Endothelial cell of umbilical vein (primary cell): ENCODE measurements around the gene EML1. TPM values are rescaled to one million over a fixed set of nuclear protein-coding genes. Genes with fewer than 3 reads are reported as not detected.

Experiments
- BruUV-seq: library from RNA; stranded (reverse); fragments of 400-500 nt; replicated peaks from 2 replicates; lab custom pipeline; 2021; lab: Mats Ljungman, UMichigan
- CTCF ChIA-PET: fragments of 300-600, 350-600 bp; sonication (Branson Sonifier 250); formaldehyde crosslinking; loops from one replicate; lab custom pipeline; 2021; ENCODE audit warnings: antibody characterized with exemption, inconsistent platforms; lab: Charles Lee
- POLR2A ChIA-PET: fragments of 300-600, 350-600 bp; sonication (Branson Sonifier 250); formaldehyde crosslinking; loops from one replicate; lab custom pipeline; 2021; ENCODE audit warnings: antibody characterized with exemption, inconsistent platforms; lab: Charles Lee
- DNase-seq: peaks from one replicate; pipeline ENCODE4 v3.0.0-alpha.2; 2011; ENCODE audit warnings: low read depth, low spot score
- FAIRE-seq: peaks from 2 replicates; lab custom pipeline; 2011; peaks lifted over from hg19 to GRCh38; lab: Jason Lieb, UNC
- H2AFZ ChIP-seq: 2 replicates; pipeline ENCODE4 v1.6.0; 2012; ENCODE audit warnings: low read depth, low read length, control low read depth, inconsistent platforms
- H3K27ac ChIP-seq: 2 replicates; pipeline ENCODE4 v1.5.1; 2011; ENCODE audit warnings: low read depth, mild to moderate bottlenecking, control low read depth, low read length, moderate library complexity; ENCODE audit not compliant: insufficient read depth
- H3K27me3 ChIP-seq, 2 experiments: 2 replicates each; pipeline versions ENCODE4 v1.6.0 to v1.6.1; 2011; ENCODE audit warnings: low read length in 2 of 2, mixed read lengths in 1 of 2; ENCODE audit not compliant: control insufficient read depth in 2 of 2, insufficient read depth in 2 of 2
- H3K36me3 ChIP-seq, 2 experiments: 2 replicates in 1 of 2; 3 replicates in 1 of 2; pipeline ENCODE4 v1.5.1; 2011; ENCODE audit warnings: low read length in 2 of 2, mild to moderate bottlenecking in 1 of 2, moderate library complexity in 1 of 2; ENCODE audit not compliant: control insufficient read depth in 2 of 2, insufficient read depth in 2 of 2; ENCODE audit errors: extremely low read depth in 1 of 2
- H3K4me1 ChIP-seq: 3 replicates; pipeline ENCODE4 v1.5.1; 2011; ENCODE audit warnings: mild to moderate bottlenecking, low read length; ENCODE audit not compliant: control insufficient read depth, insufficient read depth; ENCODE audit errors: extremely low read depth
- H3K4me2 ChIP-seq: 2 replicates; pipeline ENCODE4 v1.6.1; 2011; ENCODE audit warnings: low read length, control low read depth, mixed read lengths; ENCODE audit not compliant: insufficient read depth
- H3K4me3 ChIP-seq, 3 experiments: fragments of 200-600 bp in 1 of 3; sonication (generic), shearing (Covaris generic) in 1 of 3; replicated peaks in 1 of 3; 2 replicates each; pipeline ENCODE4 v1.5.1; 2011 to 2016; ENCODE audit warnings: control low read depth in 3 of 3, low read length in 3 of 3, mild to moderate bottlenecking in 2 of 3, inconsistent platforms in 1 of 3, low read depth in 1 of 3, moderate library complexity in 1 of 3; ENCODE audit not compliant: insufficient read depth in 1 of 3
- H3K79me2 ChIP-seq: 2 replicates; pipeline ENCODE4 v1.6.0; 2012; ENCODE audit warnings: low read length, inconsistent platforms; ENCODE audit not compliant: control insufficient read depth, insufficient read depth
- H3K9ac ChIP-seq: replicated peaks from 2 replicates; pipeline ENCODE3; 2011; ENCODE audit warnings: low read length, control low read depth; ENCODE audit not compliant: insufficient read depth; ENCODE audit errors: extremely low read depth
- H3K9me1 ChIP-seq: replicated peaks from 3 replicates; pipeline ENCODE4 v1.6.0; 2011; ENCODE audit warnings: mild to moderate bottlenecking, low read length; ENCODE audit not compliant: control insufficient read depth, insufficient read depth; ENCODE audit errors: extremely low read depth
- H3K9me3 ChIP-seq: replicated peaks from 2 replicates; pipeline ENCODE4 v1.5.1; 2012; ENCODE audit warnings: low read length, inconsistent platforms; ENCODE audit not compliant: control insufficient read depth, insufficient read depth
- H4K20me1 ChIP-seq: replicated peaks from 2 replicates; pipeline ENCODE3; 2011; ENCODE audit warnings: mild to moderate bottlenecking, low read length; ENCODE audit not compliant: control insufficient read depth, insufficient read depth; ENCODE audit errors: extremely low read depth
- EZH2 ChIP-seq: IDR thresholded peaks from 2 replicates; pipeline ENCODE4 v1.6.1; 2012; ENCODE audit warnings: borderline replicate concordance, low read depth, mild to moderate bottlenecking, moderate library complexity, low read length, inconsistent platforms; ENCODE audit not compliant: severe bottlenecking
- GATA2 ChIP-seq: IDR thresholded peaks from 2 replicates; pipeline ENCODE4 v1.7.0; 2011; ENCODE audit warnings: low read depth, mild to moderate bottlenecking, moderate library complexity, mixed read lengths, low read length; ENCODE audit not compliant: insufficient read length, insufficient read depth
- JUN ChIP-seq: IDR thresholded peaks from 2 replicates; pipeline ENCODE4 v1.6.1; 2011; ENCODE audit warnings: borderline replicate concordance, low read depth; ENCODE audit not compliant: insufficient read length, insufficient read depth
- MYC ChIP-seq: IDR thresholded peaks from one replicate; pipeline ENCODE4 v1.6.1; 2011; ENCODE audit warnings: mild to moderate bottlenecking, low read depth, low read length
- POLR2A ChIP-seq: IDR thresholded peaks from 2 replicates; pipeline ENCODE4 v1.6.1; 2012; ENCODE audit warnings: low read depth, mild to moderate bottlenecking, control low read depth, low read length
- POLR2AphosphoS5 ChIP-seq: IDR thresholded peaks from 2 replicates; pipeline ENCODE4 v1.6.1; 2012; ENCODE audit warnings: low read depth, mild to moderate bottlenecking, control low read depth, low read length, moderate library complexity; ENCODE audit not compliant: insufficient read depth
- dilution Hi-C: fragments of 300-500 bp; cut with MboI; formaldehyde crosslinking; loops from one replicate; pipeline ENCODE4 v1.15.0; 2019; ENCODE audit warnings: low sequenced_read_pairs; ENCODE audit not compliant: extremely low pct_ligation_motif_present
- intact Hi-C: fragments of 100-400 bp; cut with micrococcal nuclease; formaldehyde crosslinking; loops from one replicate; pipeline ENCODE4 v1.10.0; 2022
- polyA plus RNA-seq, 4 experiments: library from polyadenylated mRNA; depleted of rRNA in 3 of 4; stranded (reverse) in 3 of 4; unstranded in 1 of 4; fragments of >200 nt; gene quantifications; 2 replicates each; pipeline versions ENCODE4 v1.2.1 to v1.2.3, GENCODE V29; 2011 to 2012; ENCODE audit warnings: missing spikeins in 1 of 4
- total RNA-seq: library from RNA; stranded (reverse); gene quantifications from 2 replicates; pipeline ENCODE4 v1.2.3, GENCODE V29; 2021
- TF ChIP-seq, protein P1 (sequence below), 2 donors: IDR thresholded peaks; 1 replicate in 1 of 2; 2 replicates in 1 of 2; pipeline ENCODE4 v1.5.1; 2011; ENCODE audit warnings: low read length in 2 of 2, mild to moderate bottlenecking in 2 of 2, moderate library complexity in 2 of 2, control low read depth in 1 of 2, inconsistent platforms in 1 of 2, low read depth in 1 of 2; ENCODE audit not compliant: insufficient read depth in 1 of 2; ENCODE audit errors: extremely low read depth in 1 of 2
- TF ChIP-seq, protein P2 (sequence below): IDR thresholded peaks from 2 replicates; pipeline ENCODE4 v1.6.1; 2011; ENCODE audit not compliant: insufficient read depth, insufficient read length

EML1 gene
- total and polyA plus RNA-seq, 2 donors (not counting 3 experiments of a cell fraction or from before 2014, with no cell fraction given) = 22.9 to 33.0 TPM

DNA sequence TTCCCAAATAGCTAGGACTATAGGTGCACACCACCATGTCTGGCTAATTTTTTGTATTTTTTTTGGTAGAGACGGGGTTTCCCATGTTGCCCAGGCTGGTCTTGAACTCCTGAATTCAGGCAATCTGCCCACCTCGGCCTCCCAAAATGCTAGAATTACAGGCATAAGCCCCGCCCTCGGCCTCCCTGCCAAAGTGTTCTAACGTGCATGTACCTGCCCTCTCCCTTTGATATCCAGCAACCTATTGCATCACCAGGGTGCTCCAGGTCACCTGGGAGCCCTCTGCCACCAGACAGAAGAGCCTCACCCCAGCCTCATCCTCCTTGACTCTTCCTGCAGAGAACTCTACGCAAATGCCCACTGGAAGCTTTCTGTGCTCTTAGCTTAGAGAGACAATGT is 2.2 kb upstream of the EML1 start:
- intact Hi-C loops (loop anchor here (5.0 kb wide), 1 partner anchor 96 kb away; no protein-coding TSS in a partner anchor), dilution Hi-C loops (no loop called here)
- H3K4me1 ChIP-seq = peaks cover 20% of the 10 kb centered on the region
- no peak overlapping the region for H3K27ac ChIP-seq
- H3K27me3 ChIP-seq = no peaks in the 10 kb centered on the region
- H3K36me3 ChIP-seq = no peaks in the 10 kb centered on the region
- H3K9me1 ChIP-seq = no peaks in the 10 kb centered on the region
- BruUV-seq = no TSS peak
- FAIRE-seq = no peak
- ChIA-PET CTCF (interaction anchor here (2.0 to 3.3 kb wide), 3 partner anchors 15 to 61 kb away, joined by 10 to 35 read pairs (median 25); no protein-coding TSS in a partner anchor), POLR2A (no interaction called here)
- H2AFZ ChIP-seq = no peak overlapping the region
- no peak overlapping the region for H3K9ac ChIP-seq
- H3K9me3 ChIP-seq = no peaks in the 10 kb centered on the region
- H4K20me1 ChIP-seq = no peaks in the 10 kb centered on the region
- H3K4me3 ChIP-seq = no peak overlapping the region
- H3K79me2 ChIP-seq = peaks cover 12% of the 10 kb centered on the region
- H3K4me2 ChIP-seq = no peak overlapping the region
- no peak for TF ChIP-seq GATA2
- TF ChIP-seq MYC = no peak
- TF ChIP-seq, protein P1, sequence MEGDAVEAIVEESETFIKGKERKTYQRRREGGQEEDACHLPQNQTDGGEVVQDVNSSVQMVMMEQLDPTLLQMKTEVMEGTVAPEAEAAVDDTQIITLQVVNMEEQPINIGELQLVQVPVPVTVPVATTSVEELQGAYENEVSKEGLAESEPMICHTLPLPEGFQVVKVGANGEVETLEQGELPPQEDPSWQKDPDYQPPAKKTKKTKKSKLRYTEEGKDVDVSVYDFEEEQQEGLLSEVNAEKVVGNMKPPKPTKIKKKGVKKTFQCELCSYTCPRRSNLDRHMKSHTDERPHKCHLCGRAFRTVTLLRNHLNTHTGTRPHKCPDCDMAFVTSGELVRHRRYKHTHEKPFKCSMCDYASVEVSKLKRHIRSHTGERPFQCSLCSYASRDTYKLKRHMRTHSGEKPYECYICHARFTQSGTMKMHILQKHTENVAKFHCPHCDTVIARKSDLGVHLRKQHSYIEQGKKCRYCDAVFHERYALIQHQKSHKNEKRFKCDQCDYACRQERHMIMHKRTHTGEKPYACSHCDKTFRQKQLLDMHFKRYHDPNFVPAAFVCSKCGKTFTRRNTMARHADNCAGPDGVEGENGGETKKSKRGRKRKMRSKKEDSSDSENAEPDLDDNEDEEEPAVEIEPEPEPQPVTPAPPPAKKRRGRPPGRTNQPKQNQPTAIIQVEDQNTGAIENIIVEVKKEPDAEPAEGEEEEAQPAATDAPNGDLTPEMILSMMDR (IDR thresholded peaks at IDR 0.05; ENCODE audit: extremely low read depth in 1 of 2, insufficient read depth in 1 of 2, low read depth in 1 of 2, low read length in 2 of 2) = no peak
- TF ChIP-seq JUN = no peak
- no peak for TF ChIP-seq POLR2A
- TF ChIP-seq EZH2 = no peak
- TF ChIP-seq, protein P2, sequence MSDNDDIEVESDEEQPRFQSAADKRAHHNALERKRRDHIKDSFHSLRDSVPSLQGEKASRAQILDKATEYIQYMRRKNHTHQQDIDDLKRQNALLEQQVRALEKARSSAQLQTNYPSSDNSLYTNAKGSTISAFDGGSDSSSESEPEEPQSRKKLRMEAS = no peak
- no peak for TF ChIP-seq POLR2AphosphoS5
- DNase-seq = no peak
